Measurements from ENCODE around the gene TMEM37. TPM values are rescaled to one million over a fixed set of nuclear protein-coding genes. Genes with fewer than 3 reads are reported as not detected.
A peak's percentile ranks its signal among the peaks of the same experiment; 100 is the strongest.

The TMEM37 gene
- polyA plus RNA-seq, 1 of the 3 experiments (the other 2 are of a cell fraction) = 0.25 TPM

DNA sequence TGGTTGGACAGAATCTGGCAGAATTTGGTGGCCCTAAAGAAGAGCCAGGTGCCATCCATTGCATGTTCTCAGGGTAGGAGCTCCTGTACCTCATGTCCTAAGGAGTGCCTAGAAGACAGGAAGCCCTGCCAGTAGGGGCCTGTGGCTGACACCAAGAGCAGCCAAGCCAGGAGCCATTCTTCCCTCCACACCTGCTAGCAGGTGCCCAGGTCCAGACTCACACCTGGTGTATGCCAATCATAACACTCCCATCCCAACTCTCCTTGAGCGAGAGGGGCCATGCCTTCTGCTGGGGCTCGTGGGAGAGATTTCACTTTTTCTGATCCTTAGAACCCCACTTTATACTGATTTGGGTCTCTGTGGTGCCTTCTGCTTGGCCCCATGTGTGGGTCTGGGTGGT lies 26.5 kb upstream of the TMEM37 start (continued):
- TF ChIP-seq, protein P1, sequence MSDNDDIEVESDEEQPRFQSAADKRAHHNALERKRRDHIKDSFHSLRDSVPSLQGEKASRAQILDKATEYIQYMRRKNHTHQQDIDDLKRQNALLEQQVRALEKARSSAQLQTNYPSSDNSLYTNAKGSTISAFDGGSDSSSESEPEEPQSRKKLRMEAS (IDR thresholded peaks at IDR 0.05; ENCODE audit: low read depth) = no peak
- TF ChIP-seq, protein P2, sequence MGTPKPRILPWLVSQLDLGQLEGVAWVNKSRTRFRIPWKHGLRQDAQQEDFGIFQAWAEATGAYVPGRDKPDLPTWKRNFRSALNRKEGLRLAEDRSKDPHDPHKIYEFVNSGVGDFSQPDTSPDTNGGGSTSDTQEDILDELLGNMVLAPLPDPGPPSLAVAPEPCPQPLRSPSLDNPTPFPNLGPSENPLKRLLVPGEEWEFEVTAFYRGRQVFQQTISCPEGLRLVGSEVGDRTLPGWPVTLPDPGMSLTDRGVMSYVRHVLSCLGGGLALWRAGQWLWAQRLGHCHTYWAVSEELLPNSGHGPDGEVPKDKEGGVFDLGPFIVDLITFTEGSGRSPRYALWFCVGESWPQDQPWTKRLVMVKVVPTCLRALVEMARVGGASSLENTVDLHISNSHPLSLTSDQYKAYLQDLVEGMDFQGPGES (IDR thresholded peaks at IDR 0.05; ENCODE audit: low read depth, low read length) = no peak
- TF ChIP-seq, protein P3, sequence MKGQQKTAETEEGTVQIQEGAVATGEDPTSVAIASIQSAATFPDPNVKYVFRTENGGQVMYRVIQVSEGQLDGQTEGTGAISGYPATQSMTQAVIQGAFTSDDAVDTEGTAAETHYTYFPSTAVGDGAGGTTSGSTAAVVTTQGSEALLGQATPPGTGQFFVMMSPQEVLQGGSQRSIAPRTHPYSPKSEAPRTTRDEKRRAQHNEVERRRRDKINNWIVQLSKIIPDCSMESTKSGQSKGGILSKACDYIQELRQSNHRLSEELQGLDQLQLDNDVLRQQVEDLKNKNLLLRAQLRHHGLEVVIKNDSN (IDR thresholded peaks at IDR 0.05; ENCODE audit: borderline replicate concordance, low read depth) = no peak
- TF ChIP-seq JUND (IDR thresholded peaks at IDR 0.05) = no peak
- no peak for TF ChIP-seq RXRA (IDR thresholded peaks at IDR 0.05; ENCODE audit: borderline replicate concordance, low read depth)
- TF ChIP-seq, protein P4, sequence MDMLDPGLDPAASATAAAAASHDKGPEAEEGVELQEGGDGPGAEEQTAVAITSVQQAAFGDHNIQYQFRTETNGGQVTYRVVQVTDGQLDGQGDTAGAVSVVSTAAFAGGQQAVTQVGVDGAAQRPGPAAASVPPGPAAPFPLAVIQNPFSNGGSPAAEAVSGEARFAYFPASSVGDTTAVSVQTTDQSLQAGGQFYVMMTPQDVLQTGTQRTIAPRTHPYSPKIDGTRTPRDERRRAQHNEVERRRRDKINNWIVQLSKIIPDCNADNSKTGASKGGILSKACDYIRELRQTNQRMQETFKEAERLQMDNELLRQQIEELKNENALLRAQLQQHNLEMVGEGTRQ (IDR thresholded peaks at IDR 0.05; ENCODE audit: borderline replicate concordance, low read depth, low read length) = no peak
- no peak for TF ChIP-seq NFIC (IDR thresholded peaks at IDR 0.05; ENCODE audit: borderline replicate concordance)
- TF ChIP-seq, protein P5, sequence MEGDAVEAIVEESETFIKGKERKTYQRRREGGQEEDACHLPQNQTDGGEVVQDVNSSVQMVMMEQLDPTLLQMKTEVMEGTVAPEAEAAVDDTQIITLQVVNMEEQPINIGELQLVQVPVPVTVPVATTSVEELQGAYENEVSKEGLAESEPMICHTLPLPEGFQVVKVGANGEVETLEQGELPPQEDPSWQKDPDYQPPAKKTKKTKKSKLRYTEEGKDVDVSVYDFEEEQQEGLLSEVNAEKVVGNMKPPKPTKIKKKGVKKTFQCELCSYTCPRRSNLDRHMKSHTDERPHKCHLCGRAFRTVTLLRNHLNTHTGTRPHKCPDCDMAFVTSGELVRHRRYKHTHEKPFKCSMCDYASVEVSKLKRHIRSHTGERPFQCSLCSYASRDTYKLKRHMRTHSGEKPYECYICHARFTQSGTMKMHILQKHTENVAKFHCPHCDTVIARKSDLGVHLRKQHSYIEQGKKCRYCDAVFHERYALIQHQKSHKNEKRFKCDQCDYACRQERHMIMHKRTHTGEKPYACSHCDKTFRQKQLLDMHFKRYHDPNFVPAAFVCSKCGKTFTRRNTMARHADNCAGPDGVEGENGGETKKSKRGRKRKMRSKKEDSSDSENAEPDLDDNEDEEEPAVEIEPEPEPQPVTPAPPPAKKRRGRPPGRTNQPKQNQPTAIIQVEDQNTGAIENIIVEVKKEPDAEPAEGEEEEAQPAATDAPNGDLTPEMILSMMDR (IDR thresholded peaks at IDR 0.05) = no peak

DNA sequence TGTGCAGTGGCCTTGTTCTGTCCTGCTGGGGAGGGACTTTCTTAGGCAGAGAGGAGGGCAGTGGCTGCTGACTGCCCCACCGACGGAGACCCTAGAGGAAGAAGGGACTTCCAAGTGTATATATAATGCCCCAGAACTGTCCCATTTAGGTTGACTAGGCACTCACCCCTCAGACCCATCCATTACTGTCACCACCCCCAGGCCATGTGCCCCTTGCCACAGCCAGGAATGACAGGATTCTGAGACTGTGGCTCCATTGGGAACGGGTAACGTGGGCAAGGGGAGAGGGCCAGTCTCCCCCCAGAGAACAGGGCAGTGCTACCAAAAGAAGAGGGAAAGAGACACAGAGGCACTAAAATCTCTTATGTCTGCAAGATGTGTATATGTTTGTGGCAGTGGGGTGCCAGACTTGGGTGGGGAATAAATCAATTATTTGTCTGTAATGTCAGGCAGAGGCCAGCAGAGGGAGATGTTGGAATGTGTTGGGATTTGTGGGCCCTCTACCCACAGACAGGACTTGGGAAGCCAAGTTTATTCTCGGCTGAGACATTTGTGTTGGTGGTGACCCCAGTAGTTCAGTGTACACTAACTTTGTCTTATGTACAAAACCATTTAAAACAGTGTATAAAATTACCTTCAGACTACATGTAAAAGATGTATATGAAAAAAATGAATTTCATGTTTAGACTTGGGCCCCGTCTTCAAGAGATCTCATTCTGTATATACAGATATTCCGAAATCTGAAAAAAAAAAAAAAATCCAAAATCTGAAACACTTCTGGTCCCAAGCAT lies 24.0 kb upstream of the TMEM37 start:
- Histone ChIP-seq H3K79me2 (ENCODE audit: insufficient read depth) (no peaks in the 10 kb centered on the region), H3K36me3 (replicated peaks in 1 of 2; ENCODE audit: control insufficient read depth in 1 of 2, insufficient read depth in 2 of 2, low read length in 1 of 2) (no peaks in the 10 kb centered on the region), H2AFZ (ENCODE audit: low read depth) (no peak overlapping the region), H3F3A (replicated peaks; ENCODE audit: insufficient read depth) (no peaks in the 10 kb centered on the region), H3K9me2 (no peaks in the 10 kb centered on the region), H3K4me1 (ENCODE audit: control insufficient read depth in 1 of 2, insufficient read depth in 2 of 2, low read depth in 1 of 2, low read length in 1 of 2) (no peaks in the 10 kb centered on the region), H3K27ac (ENCODE audit: low read depth in 2 of 2, low read length in 1 of 2) (no peak overlapping the region), H3K4me3 (ENCODE audit: low read depth in 2 of 2, low read length in 1 of 2) (no peak overlapping the region), H3K27me3 (ENCODE audit: insufficient read depth) (no peaks in the 10 kb centered on the region; the same call in 1 of the 2 replicates), H3K9me3 (no peaks in the 10 kb centered on the region), H4K20me1 (ENCODE audit: insufficient read depth) (no peaks in the 10 kb centered on the region), H3K9ac (no peak overlapping the region), H3K4me2 (no peak overlapping the region)
- POLR2A ChIA-PET = no interaction called here
- CTCF ChIA-PET = interaction anchor here (0.8 to 9.9 kb wide), 8 partner anchors 45 to 254 kb away, joined by 3 to 95 read pairs (median 4); no protein-coding TSS in a partner anchor
- peak; percentile 79 for DNase-seq
- WGBS (ENCODE audit: low lambda C conversion rate) = 51% methylated on average over 7 of the region's 7 CpGs
- TF ChIP-seq SIN3A (IDR thresholded peaks at IDR 0.05; ENCODE audit: borderline replicate concordance, low read depth, low read length) (no peak), FOSL2 (IDR thresholded peaks at IDR 0.05; ENCODE audit: borderline replicate concordance, low read depth) (no peak), JUND (IDR thresholded peaks at IDR 0.05) (no peak), TEAD4 (IDR thresholded peaks at IDR 0.05; ENCODE audit: borderline replicate concordance, insufficient read depth) (no peak), RAD21 (IDR thresholded peaks at IDR 0.05; ENCODE audit: low read length) (peak; percentile 96), RFX5 (IDR thresholded peaks at IDR 0.05; ENCODE audit: low read length) (0 out of 2 replicates have a peak, but pooled peaks have one; percentile 17), CHD2 (IDR thresholded peaks at IDR 0.05; ENCODE audit: low read length, partially characterized antibody) (no peak), YY1 (IDR thresholded peaks at IDR 0.05; ENCODE audit: low read depth) (no peak)
- TF ChIP-seq, protein P5 (IDR thresholded peaks at IDR 0.05) = peak; percentile 82
- TF ChIP-seq, protein P6, sequence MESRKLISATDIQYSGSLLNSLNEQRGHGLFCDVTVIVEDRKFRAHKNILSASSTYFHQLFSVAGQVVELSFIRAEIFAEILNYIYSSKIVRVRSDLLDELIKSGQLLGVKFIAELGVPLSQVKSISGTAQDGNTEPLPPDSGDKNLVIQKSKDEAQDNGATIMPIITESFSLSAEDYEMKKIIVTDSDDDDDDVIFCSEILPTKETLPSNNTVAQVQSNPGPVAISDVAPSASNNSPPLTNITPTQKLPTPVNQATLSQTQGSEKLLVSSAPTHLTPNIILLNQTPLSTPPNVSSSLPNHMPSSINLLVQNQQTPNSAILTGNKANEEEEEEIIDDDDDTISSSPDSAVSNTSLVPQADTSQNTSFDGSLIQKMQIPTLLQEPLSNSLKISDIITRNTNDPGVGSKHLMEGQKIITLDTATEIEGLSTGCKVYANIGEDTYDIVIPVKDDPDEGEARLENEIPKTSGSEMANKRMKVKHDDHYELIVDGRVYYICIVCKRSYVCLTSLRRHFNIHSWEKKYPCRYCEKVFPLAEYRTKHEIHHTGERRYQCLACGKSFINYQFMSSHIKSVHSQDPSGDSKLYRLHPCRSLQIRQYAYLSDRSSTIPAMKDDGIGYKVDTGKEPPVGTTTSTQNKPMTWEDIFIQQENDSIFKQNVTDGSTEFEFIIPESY (IDR thresholded peaks at IDR 0.05; ENCODE audit: borderline replicate concordance, low read depth) = no peak
- TF ChIP-seq, protein P1 (IDR thresholded peaks at IDR 0.05; ENCODE audit: low read depth) = no peak
- TF ChIP-seq, protein P4 (IDR thresholded peaks at IDR 0.05; ENCODE audit: borderline replicate concordance, low read depth, low read length) = no peak

Data from SK-N-SH (cell line).